B cell (primary cell): Measurements from ENCODE around the gene RBKS.

Source experiments
- EZH2 ChIP-seq: IDR thresholded peaks from 2 replicates; pipeline ENCODE4 v1.6.1; 2012; ENCODE audit warnings: borderline replicate concordance, low read depth, mild to moderate bottlenecking, moderate library complexity, low read length; ENCODE audit not compliant: insufficient read depth, poor library complexity, severe bottlenecking
- TF ChIP-seq, protein P1 (sequence below): fragments of 200-600 bp; IDR thresholded peaks from one replicate; pipeline ENCODE4 v1.8.0; 2022; ENCODE audit warnings: antibody characterized with exemption, mild to moderate bottlenecking

DNA sequence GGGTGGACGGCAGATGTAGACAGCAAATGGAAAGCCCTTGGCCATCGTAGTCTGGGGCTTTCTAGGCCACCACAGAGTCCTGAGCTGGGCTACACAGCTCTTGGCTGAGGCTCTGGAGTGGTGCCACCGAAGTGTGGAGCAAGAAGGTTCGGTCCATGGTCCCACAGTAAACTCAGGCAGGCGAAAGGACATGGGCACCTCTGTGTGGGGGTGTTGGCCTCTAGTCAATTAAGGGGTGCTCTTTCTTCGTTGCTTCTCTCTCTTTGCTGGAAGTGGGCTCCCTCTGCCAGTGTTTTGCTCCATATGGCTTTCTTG lies 153.3 kb downstream of the RBKS start:
- TF ChIP-seq, protein P1, sequence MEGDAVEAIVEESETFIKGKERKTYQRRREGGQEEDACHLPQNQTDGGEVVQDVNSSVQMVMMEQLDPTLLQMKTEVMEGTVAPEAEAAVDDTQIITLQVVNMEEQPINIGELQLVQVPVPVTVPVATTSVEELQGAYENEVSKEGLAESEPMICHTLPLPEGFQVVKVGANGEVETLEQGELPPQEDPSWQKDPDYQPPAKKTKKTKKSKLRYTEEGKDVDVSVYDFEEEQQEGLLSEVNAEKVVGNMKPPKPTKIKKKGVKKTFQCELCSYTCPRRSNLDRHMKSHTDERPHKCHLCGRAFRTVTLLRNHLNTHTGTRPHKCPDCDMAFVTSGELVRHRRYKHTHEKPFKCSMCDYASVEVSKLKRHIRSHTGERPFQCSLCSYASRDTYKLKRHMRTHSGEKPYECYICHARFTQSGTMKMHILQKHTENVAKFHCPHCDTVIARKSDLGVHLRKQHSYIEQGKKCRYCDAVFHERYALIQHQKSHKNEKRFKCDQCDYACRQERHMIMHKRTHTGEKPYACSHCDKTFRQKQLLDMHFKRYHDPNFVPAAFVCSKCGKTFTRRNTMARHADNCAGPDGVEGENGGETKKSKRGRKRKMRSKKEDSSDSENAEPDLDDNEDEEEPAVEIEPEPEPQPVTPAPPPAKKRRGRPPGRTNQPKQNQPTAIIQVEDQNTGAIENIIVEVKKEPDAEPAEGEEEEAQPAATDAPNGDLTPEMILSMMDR: no peak
- no peak for TF ChIP-seq EZH2
